DMS153 treated with DMSO at 0.1 percent for 48 hours (cell line): ENCODE measurements around the gene MCU.
A peak's percentile ranks its signal among the peaks of the same experiment; 100 is the strongest.
"Not testable (repeated sequence)": the region's sequence is repeated elsewhere in the genome, so short reads cannot be mapped to it uniquely, and the experiment has no call there.

Source experiments
- DNase-seq: peaks from one replicate; lab custom pipeline; 2025; ENCODE audit not compliant: unreplicated experiment; lab: John Stamatoyannopoulos, UW

Gene MCU

GRCh38 chr10:72729528-72729927, 37.6 kb downstream of the MCU start:
- no peak for DNase-seq

- no peak for DNase-seq
These were observed 38.5 kb downstream of the MCU start for GRCh38 chr10:72730479-72730878.

GRCh38 chr10:72731916-72732419, 40.0 kb downstream of the MCU start:
- no peak for DNase-seq

GRCh38 chr10:72732521-72732920, 40.6 kb downstream of the MCU start:
- no peak for DNase-seq

- DNase-seq: no peak
These were observed 42.0 kb downstream of the MCU start for GRCh38 chr10:72733989-72734388.

GRCh38 chr10:72735288-72735936, 43.5 kb downstream of the MCU start:
- peak; percentile 10 for DNase-seq

GRCh38 chr10:72736176-72736827, 44.4 kb downstream of the MCU start:
- peak; percentile 55 for DNase-seq

- no peak for DNase-seq
These were observed 44.9 kb downstream of the MCU start for GRCh38 chr10:72736828-72737220.

GRCh38 chr10:72737357-72737756, 45.4 kb downstream of the MCU start:
- DNase-seq: not testable (repeated sequence)

GRCh38 chr10:72738486-72738885, 46.5 kb downstream of the MCU start:
- no peak for DNase-seq

- DNase-seq: no peak
These were observed 48.6 kb downstream of the MCU start for GRCh38 chr10:72740528-72740927.

- no peak for DNase-seq
These were observed 50.1 kb downstream of the MCU start for GRCh38 chr10:72742092-72742491.

- no peak for DNase-seq
These were observed 50.9 kb downstream of the MCU start for GRCh38 chr10:72742797-72743196.

- DNase-seq: no peak
These were observed 52.6 kb downstream of the MCU start for GRCh38 chr10:72744566-72744965.

- DNase-seq: no peak
These were observed 54.8 kb downstream of the MCU start for GRCh38 chr10:72746426-72747363.

- no peak for DNase-seq
These were observed 55.6 kb downstream of the MCU start for GRCh38 chr10:72747521-72747920.

GRCh38 chr10:72753760-72754231, 61.9 kb downstream of the MCU start:
- no peak for DNase-seq

GRCh38 chr10:72754275-72755032, 62.5 kb downstream of the MCU start:
- no peak for DNase-seq

- no peak for DNase-seq
These were observed 64.9 kb downstream of the MCU start for GRCh38 chr10:72756674-72757385.

- DNase-seq: no peak
These were observed 65.8 kb downstream of the MCU start for GRCh38 chr10:72757732-72758131.
